ENCODE measurements around the gene TBXAS1.

- no peak for TF ChIP-seq CTCF (IDR thresholded peaks at IDR 0.05; ENCODE audit: extremely low read depth in 1 of 2, insufficient read depth in 1 of 2, low read depth in 1 of 2, low read length in 2 of 2)
- TF ChIP-seq JUN (IDR thresholded peaks at IDR 0.05; ENCODE audit: borderline replicate concordance, insufficient read depth, insufficient read length, low read depth) = no peak
- no peak for TF ChIP-seq MYC (IDR thresholded peaks at IDR 0.05; ENCODE audit: low read depth, low read length)
- no peak for TF ChIP-seq EZH2 (IDR thresholded peaks at IDR 0.05; ENCODE audit: borderline replicate concordance, low read depth, low read length, severe bottlenecking)
Measured at GRCh38 chr7:139955109-139955820, 126.2 kb downstream of the TBXAS1 start.
